Stimulated activated CD8-positive, alpha-beta memory T cell treated with anti-CD3 and anti-CD28 coated beads, Interleukin-4, amount 100 ng/mL, for 48 hours (primary cell): ENCODE results near the gene OPA3.

Experiments
- DNase-seq: peaks from one replicate; pipeline ENCODE4 v3.0.0-alpha.2; 2020

OPA3 gene

DNA sequence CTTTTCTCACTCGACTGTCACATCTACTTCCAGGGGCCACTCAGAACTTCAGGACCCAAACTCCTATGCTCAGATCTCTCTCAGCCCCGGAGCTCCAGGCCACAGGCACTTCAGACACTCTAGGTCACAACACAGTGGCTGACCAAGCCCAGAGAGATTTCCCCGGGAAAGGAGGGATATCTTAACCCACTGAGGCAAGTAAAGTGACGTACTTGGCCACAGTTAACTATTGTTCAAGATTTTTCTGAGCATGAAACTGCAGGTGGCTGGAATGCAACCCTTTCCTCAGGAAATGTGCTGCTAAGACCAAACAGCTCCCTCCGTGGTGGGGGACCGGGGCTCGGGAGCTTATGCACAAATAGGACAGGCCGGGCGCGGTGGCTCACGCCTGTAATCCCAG is 23.9 kb downstream of the OPA3 start:
- no peak for DNase-seq

- DNase-seq: no peak
Observed at GRCh38 chr19:45560038-45560437, 24.6 kb downstream of the OPA3 start.

DNA sequence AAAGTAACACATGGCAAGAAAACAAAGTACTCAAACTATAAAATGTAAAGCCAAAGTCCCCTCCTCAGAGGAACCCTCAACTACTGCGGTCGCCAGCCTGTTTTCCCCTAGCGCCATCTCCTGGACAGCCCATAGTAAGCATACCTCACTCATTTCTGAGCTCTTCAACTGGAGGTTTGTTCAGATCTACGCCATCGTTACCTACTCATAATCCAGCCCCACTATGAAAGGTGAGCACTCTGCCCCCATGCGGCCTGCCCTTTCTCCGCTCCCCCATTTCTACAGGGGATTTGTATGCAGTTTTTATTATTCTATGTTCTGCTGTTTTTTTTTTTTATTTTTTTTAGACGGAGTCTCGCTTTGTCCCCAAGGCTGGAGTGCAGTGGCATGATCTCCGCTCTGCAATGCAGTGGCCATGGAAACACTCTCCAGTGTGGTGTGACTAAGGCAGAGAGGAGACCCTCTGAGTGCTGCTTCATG is 26.2 kb downstream of the OPA3 start:
- peak; percentile 74 for DNase-seq

DNA sequence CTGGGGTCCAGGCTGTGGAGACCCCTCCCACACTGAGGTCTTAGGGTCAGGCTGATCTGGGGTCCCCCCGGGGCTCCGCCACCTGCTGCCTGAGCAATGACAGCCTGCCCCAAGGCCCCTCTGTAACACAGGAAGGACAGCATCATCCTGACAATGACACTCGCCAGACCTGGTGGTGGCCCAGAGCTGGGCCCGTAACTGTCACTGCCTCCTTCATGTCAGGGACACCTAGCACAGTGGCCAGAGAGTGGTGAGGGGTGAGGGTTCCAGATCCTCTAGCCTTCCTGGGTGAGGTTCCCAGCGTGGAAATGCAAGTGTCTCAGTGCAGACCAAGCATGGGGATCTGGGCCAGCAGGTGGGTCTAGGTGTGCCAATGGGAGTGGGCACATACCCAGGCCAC is 27.8 kb downstream of the OPA3 start:
- no peak for DNase-seq

DNA sequence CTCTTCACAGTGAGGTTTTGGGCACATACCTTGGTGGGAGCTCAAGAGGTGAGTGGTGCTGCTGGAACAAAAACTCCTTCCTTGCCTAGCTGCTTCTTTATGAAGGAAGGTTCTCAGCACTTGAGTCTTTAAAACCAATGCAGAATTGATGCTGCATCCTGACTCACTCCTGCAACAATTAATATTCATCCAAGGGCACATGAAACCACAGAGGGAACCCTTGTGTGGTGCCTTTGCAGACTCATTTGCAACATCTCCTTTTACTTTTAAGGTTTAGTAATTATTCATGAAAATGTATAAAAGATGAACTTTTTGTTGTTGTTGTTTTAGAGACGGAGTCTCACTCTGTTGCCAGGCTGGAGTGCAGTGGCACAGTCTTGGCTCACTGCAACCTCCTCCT is 30.1 kb downstream of the OPA3 start:
- no peak for DNase-seq

DNA sequence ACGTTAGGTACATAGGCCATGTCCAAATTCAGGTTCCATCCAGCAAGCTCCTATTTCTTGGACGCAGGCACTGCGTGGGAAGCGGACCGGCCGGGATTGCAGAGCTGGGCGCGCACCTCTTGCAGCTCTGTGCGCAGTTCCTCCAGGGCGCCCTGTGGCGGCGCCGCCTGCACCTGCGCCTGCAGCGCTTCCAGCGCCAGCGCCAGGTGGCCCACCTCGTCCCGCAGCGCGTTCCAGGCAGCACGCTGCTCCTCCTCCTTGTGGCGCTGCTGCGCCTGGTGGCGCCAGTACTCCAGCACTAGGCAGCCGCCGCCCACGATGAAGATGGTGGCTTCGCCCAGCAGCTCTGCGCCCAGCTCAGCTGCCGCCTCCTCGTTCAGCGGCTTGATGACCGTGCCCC is 31.1 kb downstream of the OPA3 start:
- no peak for DNase-seq

DNA sequence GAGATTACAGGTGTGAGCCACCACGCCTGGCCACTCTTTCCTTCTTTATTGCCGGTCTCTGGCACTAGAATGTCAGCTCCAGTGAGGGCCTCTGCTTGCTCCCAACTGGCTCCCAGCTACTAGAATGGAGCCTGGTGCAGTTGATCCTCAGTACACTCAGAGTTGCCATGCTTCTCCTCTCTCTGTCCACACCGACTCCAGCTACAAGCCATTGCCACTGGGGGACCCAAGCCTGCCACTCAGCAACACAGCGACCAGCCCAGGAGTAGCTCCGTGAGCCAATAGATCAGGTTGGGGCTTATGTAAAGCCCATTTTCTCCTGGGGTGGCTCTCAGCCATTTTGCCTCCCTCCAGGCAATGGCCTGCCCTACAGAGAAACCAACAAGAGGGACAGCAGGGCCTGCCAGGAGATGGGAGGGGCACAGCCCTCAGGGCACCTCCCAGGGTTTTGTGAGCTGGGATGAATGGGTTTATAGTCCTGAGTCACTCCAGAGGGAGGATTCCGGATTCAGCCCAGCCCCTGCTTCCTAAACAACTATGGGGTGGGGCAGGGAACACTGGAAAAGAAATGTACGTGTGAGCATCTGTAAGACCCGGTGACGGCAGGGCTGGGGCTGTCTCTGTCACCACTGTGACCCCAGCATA is 36.5 kb downstream of the OPA3 start:
- DNase-seq: no peak

GRCh38 chr19:45547211-45547770 is 37.3 kb downstream of the OPA3 start:
- DNase-seq: no peak

DNA sequence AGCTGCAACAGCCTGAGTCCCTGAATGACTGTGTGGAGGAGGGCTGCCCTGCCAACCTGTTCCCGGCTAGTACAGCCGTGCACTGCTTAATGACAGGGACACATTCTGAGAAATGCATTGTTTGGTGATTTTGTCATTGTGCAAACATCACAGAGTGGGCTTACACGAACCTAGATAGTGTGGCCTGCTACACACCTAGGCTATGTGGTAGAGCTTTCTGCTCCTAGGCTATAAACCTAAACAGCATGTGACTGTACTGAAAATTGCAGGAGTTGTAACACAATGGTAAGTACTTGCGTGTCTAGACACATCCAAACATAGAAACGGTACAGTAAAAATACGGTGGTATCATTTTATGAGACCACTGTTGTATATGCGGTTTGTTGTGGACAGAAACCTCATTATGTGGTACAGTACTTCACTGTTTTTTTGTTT is 42.4 kb downstream of the OPA3 start:
- no peak for DNase-seq

DNA sequence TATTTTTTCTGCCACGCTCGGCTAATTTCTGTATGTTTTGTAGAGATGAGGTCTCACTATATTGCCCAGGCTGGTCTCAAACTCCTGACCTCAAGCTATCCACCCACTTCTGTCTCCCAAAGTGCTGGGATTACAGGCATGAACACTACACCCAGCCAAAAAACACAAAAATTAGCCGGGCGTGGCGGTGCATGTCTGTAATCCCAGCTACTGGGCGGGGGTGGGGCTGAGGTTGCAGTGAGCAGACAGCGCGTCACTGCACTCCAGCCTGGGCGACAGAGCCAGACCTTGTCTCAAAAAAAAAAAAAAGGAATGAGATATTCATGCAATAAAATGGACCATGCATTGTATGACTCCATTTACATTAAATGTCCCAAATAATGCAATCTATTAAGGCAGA is 45.1 kb downstream of the OPA3 start:
- DNase-seq: no peak

GRCh38 chr19:45531349-45531748 is 53.3 kb downstream of the OPA3 start:
- DNase-seq: no peak

DNA sequence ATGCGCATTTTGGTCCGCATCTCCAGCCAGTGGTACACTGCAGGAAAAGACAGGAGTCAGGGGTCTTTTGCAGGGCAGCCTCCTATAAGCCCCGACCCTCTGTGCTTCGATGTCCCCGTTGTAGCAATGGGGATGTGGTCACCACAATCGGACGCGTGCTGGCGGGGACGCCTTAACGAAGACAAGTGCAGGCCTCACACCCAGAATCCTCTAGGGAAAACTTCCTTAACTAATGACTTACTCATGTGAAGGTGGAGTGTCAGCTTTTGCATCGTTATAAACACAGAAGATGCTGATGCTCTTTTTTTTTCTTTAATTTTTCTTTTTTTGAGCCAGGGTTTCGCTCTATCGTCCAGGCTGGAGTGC is 55.2 kb downstream of the OPA3 start:
- no peak for DNase-seq

GRCh38 chr19:45528744-45529419 is 55.7 kb downstream of the OPA3 start:
- DNase-seq: no peak

DNA sequence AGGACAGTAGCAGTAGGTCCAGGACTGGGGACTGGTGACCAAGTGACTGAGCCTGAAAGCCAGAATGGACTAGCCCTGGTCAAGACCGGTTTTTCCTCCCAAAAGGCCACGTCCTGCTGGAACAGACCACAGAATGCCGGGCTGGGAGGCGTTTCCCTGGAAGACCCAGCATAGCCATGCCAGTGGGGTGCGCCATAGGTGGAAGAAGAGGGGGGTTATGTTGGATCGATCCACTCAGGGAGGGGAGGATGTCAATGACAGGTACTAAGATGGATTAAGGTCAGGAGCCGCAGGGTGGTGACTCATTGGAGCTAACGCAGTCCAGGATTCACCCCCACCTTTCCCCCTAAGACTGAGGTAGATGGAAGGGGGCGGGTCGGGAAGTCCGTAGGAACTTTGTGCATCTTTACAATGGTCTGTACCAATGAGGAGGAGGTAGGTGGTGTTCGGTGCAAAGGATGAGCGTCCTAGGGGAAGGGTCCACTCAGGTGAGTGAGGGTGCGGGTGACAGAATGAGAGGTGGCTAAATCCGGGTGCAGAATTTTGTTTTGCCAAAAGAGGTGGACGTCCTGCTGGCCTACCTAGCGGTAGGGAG is 56.4 kb downstream of the OPA3 start:
- DNase-seq: no peak

DNA sequence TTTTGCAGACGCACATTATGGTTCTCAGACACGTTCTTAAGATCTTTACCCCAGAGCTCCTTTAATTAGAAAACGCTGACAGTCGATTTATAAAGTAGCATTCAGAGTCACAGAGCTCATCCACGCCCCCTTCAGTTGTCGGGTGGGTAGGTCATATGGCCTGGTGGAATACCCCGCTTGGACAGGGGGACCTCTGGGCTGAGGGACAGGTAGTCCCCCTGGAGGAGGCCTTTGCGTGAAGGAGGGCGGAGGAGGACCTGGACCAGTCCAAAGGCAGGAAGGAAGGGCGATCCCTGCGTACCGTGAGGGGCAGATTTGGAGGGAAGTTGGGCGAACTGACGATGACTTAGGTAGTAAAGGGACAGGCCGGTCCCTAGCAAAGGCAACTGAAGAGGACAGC is 56.9 kb downstream of the OPA3 start:
- DNase-seq: no peak

- DNase-seq: no peak
Observed at GRCh38 chr19:45526971-45527370, 57.6 kb downstream of the OPA3 start.

- no peak for DNase-seq
Observed at GRCh38 chr19:45526143-45526542, 58.5 kb downstream of the OPA3 start.

- no peak for DNase-seq
Observed at GRCh38 chr19:45524575-45525129, 60.0 kb downstream of the OPA3 start.

GRCh38 chr19:45523642-45524256 is 60.9 kb downstream of the OPA3 start:
- DNase-seq: peak; percentile 80

DNA sequence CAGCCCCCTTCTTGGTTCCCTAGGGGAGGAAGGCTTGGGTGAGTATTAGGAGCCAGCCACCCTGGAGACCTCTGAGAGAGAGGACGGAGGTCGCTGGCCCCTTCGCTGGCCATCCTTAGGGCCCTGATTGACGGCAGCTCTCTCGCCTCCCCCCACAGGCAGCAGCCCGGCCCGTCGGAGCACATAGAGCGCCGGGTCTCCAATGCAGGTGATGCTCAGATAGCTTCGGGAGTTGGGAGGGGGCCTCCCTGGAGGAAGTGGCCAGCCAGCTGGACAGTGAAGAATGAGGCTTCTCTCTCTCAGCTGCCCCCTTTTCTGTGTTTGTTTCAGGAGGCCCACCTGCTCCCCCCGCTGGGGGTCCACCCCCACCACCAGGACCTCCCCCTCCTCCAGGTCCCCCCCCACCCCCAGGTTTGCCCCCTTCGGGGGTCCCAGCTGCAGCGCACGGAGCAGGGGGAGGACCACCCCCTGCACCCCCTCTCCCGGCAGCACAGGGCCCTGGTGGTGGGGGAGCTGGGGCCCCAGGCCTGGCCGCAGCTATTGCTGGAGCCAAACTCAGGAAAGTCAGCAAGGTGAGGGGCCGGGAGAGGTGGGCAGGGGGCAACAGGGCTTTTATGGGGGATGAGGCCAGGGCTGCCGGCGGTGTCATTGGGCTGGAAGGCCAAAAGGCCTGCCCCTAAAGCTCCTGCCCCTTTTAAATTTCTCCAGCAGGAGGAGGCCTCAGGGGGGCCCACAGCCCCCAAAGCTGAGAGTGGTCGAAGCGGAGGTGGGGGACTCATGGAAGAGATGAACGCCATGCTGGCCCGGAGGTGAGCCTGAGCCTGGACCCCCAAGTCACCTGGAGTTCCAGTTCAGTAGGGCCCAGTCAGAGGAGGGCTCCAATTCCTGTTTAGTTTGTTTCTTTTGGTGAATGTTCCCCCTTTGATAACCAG is 62.3 kb downstream of the OPA3 start:
- DNase-seq: no peak

DNA sequence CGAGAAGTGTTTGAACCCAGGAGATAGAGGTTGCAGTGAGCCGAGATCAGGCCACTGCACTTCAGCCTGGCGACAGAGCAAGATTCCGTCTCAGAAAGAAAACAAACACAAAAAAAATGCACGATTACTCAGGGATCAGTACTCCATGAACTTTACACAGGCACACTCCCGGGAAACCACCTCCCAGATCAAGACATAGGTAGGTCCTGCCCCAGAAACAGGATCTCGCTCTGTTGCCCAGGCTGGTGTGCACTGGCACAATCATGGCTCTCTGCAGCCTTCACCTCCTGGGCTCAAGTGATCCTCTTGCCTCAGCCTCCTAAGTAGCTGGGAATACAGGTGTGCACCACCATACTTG is 66.2 kb downstream of the OPA3 start:
- no peak for DNase-seq
